ENCODE data around the gene SLC24A3. TPM values are rescaled to one million over a fixed set of nuclear protein-coding genes. Genes with fewer than 3 reads are reported as not detected.
A peak's percentile ranks its signal among the peaks of the same experiment; 100 is the strongest.

The SLC24A3 gene
- polyA plus RNA-seq, 4 donors = 1.6 to 4.0 (median 3.8) TPM; not detected in 1

- Histone ChIP-seq H3K36me3 (ENCODE audit: control insufficient read depth in 3 of 3, insufficient read depth in 2 of 3, low read depth in 1 of 3, low read length in 3 of 3) (no peaks in the 10 kb centered on the region), H3K9me3 (ENCODE audit: control insufficient read depth in 2 of 2, insufficient read depth in 1 of 2, low read depth in 1 of 2, low read length in 1 of 2) (no peaks in the 10 kb centered on the region), H3K4me1 (ENCODE audit: control insufficient read depth in 3 of 3, insufficient read depth in 2 of 3, low read depth in 1 of 3, low read length in 2 of 3) (no peaks in the 10 kb centered on the region), H3K4me3 (ENCODE audit: low read depth in 1 of 3, low read length in 3 of 3) (no peak overlapping the region), H3K27me3 (ENCODE audit: control insufficient read depth in 3 of 3, insufficient read depth in 3 of 3, low read length in 3 of 3) (no peaks in the 10 kb centered on the region), H3K27ac (ENCODE audit: low read depth in 1 of 3, low read length in 2 of 3) (no peak overlapping the region)
- WGBS, 3 donors = 78 to 84% (median 81%) methylated on average over 6 of the region's 6 CpGs
- FAIRE-seq (no peak), DNase-seq (no peak)
Observed at GRCh38 chr20:19313342-19314069, 101.1 kb downstream of the SLC24A3 start.

GRCh38 chr20:19314621-19315020 is 102.2 kb downstream of the SLC24A3 start:
- Histone ChIP-seq H3K4me1 (ENCODE audit: control insufficient read depth in 3 of 3, insufficient read depth in 2 of 3, low read depth in 1 of 3, low read length in 2 of 3) (no peaks in the 10 kb centered on the region), H3K27me3 (ENCODE audit: control insufficient read depth in 3 of 3, insufficient read depth in 3 of 3, low read length in 3 of 3) (no peaks in the 10 kb centered on the region), H3K9me3 (ENCODE audit: control insufficient read depth in 2 of 2, insufficient read depth in 1 of 2, low read depth in 1 of 2, low read length in 1 of 2) (no peaks in the 10 kb centered on the region), H3K27ac (ENCODE audit: low read depth in 1 of 3, low read length in 2 of 3) (no peak overlapping the region), H3K36me3 (ENCODE audit: control insufficient read depth in 3 of 3, insufficient read depth in 2 of 3, low read depth in 1 of 3, low read length in 3 of 3) (no peaks in the 10 kb centered on the region), H3K4me3 (ENCODE audit: low read depth in 1 of 3, low read length in 3 of 3) (no peak overlapping the region)
- FAIRE-seq (no peak), DNase-seq (no peak)
- WGBS, 3 donors = 71 to 76% (median 73%) methylated on average over 7 of the region's 7 CpGs

GRCh38 chr20:19317237-19318069 is 105.0 kb downstream of the SLC24A3 start:
- no peak overlapping the region for H3K4me3 ChIP-seq (ENCODE audit: low read depth in 1 of 3, low read length in 3 of 3)
- H3K4me1 ChIP-seq (ENCODE audit: control insufficient read depth in 3 of 3, insufficient read depth in 2 of 3, low read depth in 1 of 3, low read length in 2 of 3) = no peaks in the 10 kb centered on the region
- H3K27ac ChIP-seq (ENCODE audit: low read depth in 1 of 3, low read length in 2 of 3) = no peak overlapping the region
- WGBS, 3 donors = 55 to 59% (median 56%) methylated on average over 5 of the region's 5 CpGs
- no peaks in the 10 kb centered on the region for H3K36me3 ChIP-seq (ENCODE audit: control insufficient read depth in 3 of 3, insufficient read depth in 2 of 3, low read depth in 1 of 3, low read length in 3 of 3)
- H3K9me3 ChIP-seq (ENCODE audit: control insufficient read depth in 2 of 2, insufficient read depth in 1 of 2, low read depth in 1 of 2, low read length in 1 of 2) = no peaks in the 10 kb centered on the region
- no peaks in the 10 kb centered on the region for H3K27me3 ChIP-seq (ENCODE audit: control insufficient read depth in 3 of 3, insufficient read depth in 3 of 3, low read length in 3 of 3)
- FAIRE-seq (no peak), DNase-seq (peak in 1 of 2 donors; percentile 4)

- 59 to 68% (median 67%) methylated on average over 4 of the region's 4 CpGs for WGBS, 3 donors
- H3K9me3 ChIP-seq (ENCODE audit: control insufficient read depth in 2 of 2, insufficient read depth in 1 of 2, low read depth in 1 of 2, low read length in 1 of 2) = no peaks in the 10 kb centered on the region
Observed at GRCh38 chr20:19318610-19319009, 106.2 kb downstream of the SLC24A3 start.

GRCh38 chr20:19320005-19320404 is 107.6 kb downstream of the SLC24A3 start:
- H3K36me3 ChIP-seq (ENCODE audit: control insufficient read depth in 3 of 3, insufficient read depth in 2 of 3, low read depth in 1 of 3, low read length in 3 of 3) = no peaks in the 10 kb centered on the region
- no peak overlapping the region for H3K4me3 ChIP-seq (ENCODE audit: low read depth in 1 of 3, low read length in 3 of 3)
- H3K27me3 ChIP-seq (ENCODE audit: control insufficient read depth in 3 of 3, insufficient read depth in 3 of 3, low read length in 3 of 3) = no peaks in the 10 kb centered on the region
- no peak overlapping the region for H3K27ac ChIP-seq (ENCODE audit: low read depth in 1 of 3, low read length in 2 of 3)
- DNase-seq (no peak), FAIRE-seq (no peak)
- no peaks in the 10 kb centered on the region for H3K9me3 ChIP-seq (ENCODE audit: control insufficient read depth in 2 of 2, insufficient read depth in 1 of 2, low read depth in 1 of 2, low read length in 1 of 2)
- WGBS, 3 donors = 67 to 76% (median 73%) methylated on average over 8 of the region's 8 CpGs
- no peaks in the 10 kb centered on the region for H3K4me1 ChIP-seq (ENCODE audit: control insufficient read depth in 3 of 3, insufficient read depth in 2 of 3, low read depth in 1 of 3, low read length in 2 of 3)

More at GRCh38 chr20:19318610-19319009, 106.2 kb downstream of the SLC24A3 start:
- DNase-seq = no peak
- no peak overlapping the region for H3K4me3 ChIP-seq (ENCODE audit: low read depth in 1 of 3, low read length in 3 of 3)
- no peaks in the 10 kb centered on the region for H3K4me1 ChIP-seq (ENCODE audit: control insufficient read depth in 3 of 3, insufficient read depth in 2 of 3, low read depth in 1 of 3, low read length in 2 of 3)
- no peak for FAIRE-seq
- no peaks in the 10 kb centered on the region for H3K36me3 ChIP-seq (ENCODE audit: control insufficient read depth in 3 of 3, insufficient read depth in 2 of 3, low read depth in 1 of 3, low read length in 3 of 3)
- no peaks in the 10 kb centered on the region for H3K27me3 ChIP-seq (ENCODE audit: control insufficient read depth in 3 of 3, insufficient read depth in 3 of 3, low read length in 3 of 3)
- no peak overlapping the region for H3K27ac ChIP-seq (ENCODE audit: low read depth in 1 of 3, low read length in 2 of 3)

GRCh38 chr20:19321176-19321575 is 108.7 kb downstream of the SLC24A3 start:
- WGBS, 3 donors = 85 to 95% (median 92%) methylated on average over 5 of the region's 5 CpGs
- FAIRE-seq (no peak), DNase-seq (no peak)
- Histone ChIP-seq H3K9me3 (ENCODE audit: control insufficient read depth in 2 of 2, insufficient read depth in 1 of 2, low read depth in 1 of 2, low read length in 1 of 2) (no peaks in the 10 kb centered on the region), H3K27me3 (ENCODE audit: control insufficient read depth in 3 of 3, insufficient read depth in 3 of 3, low read length in 3 of 3) (no peaks in the 10 kb centered on the region), H3K36me3 (ENCODE audit: control insufficient read depth in 3 of 3, insufficient read depth in 2 of 3, low read depth in 1 of 3, low read length in 3 of 3) (no peaks in the 10 kb centered on the region), H3K4me3 (ENCODE audit: low read depth in 1 of 3, low read length in 3 of 3) (no peak overlapping the region), H3K27ac (ENCODE audit: low read depth in 1 of 3, low read length in 2 of 3) (no peak overlapping the region), H3K4me1 (ENCODE audit: control insufficient read depth in 3 of 3, insufficient read depth in 2 of 3, low read depth in 1 of 3, low read length in 2 of 3) (no peaks in the 10 kb centered on the region)

- Histone ChIP-seq H3K36me3 (ENCODE audit: control insufficient read depth in 3 of 3, insufficient read depth in 2 of 3, low read depth in 1 of 3, low read length in 3 of 3) (no peaks in the 10 kb centered on the region), H3K9me3 (ENCODE audit: control insufficient read depth in 2 of 2, insufficient read depth in 1 of 2, low read depth in 1 of 2, low read length in 1 of 2) (no peaks in the 10 kb centered on the region), H3K4me1 (ENCODE audit: control insufficient read depth in 3 of 3, insufficient read depth in 2 of 3, low read depth in 1 of 3, low read length in 2 of 3) (no peaks in the 10 kb centered on the region), H3K27ac (ENCODE audit: low read depth in 1 of 3, low read length in 2 of 3) (no peak overlapping the region), H3K4me3 (ENCODE audit: low read depth in 1 of 3, low read length in 3 of 3) (no peak overlapping the region), H3K27me3 (ENCODE audit: control insufficient read depth in 3 of 3, insufficient read depth in 3 of 3, low read length in 3 of 3) (no peaks in the 10 kb centered on the region)
- no peak for DNase-seq
- FAIRE-seq = no peak
- 88 to 90% (median 89%) methylated on average over 9 to 12 of the region's 12 CpGs for WGBS, 3 donors
Observed at GRCh38 chr20:19322061-19322985, 109.9 kb downstream of the SLC24A3 start.

- H3K9me3 ChIP-seq (ENCODE audit: control insufficient read depth in 2 of 2, insufficient read depth in 1 of 2, low read depth in 1 of 2, low read length in 1 of 2) = no peaks in the 10 kb centered on the region
- no peaks in the 10 kb centered on the region for H3K4me1 ChIP-seq (ENCODE audit: control insufficient read depth in 3 of 3, insufficient read depth in 2 of 3, low read depth in 1 of 3, low read length in 2 of 3)
- peak in 1 of 2 donors; percentile 5 for DNase-seq
- H3K36me3 ChIP-seq (ENCODE audit: control insufficient read depth in 3 of 3, insufficient read depth in 2 of 3, low read depth in 1 of 3, low read length in 3 of 3) = no peaks in the 10 kb centered on the region
- WGBS, 3 donors = 72 to 83% (median 82%) methylated on average over 5 of the region's 5 CpGs
- H3K27me3 ChIP-seq (ENCODE audit: control insufficient read depth in 3 of 3, insufficient read depth in 3 of 3, low read length in 3 of 3) = no peaks in the 10 kb centered on the region
- no peak for FAIRE-seq
- no peak overlapping the region for H3K27ac ChIP-seq (ENCODE audit: low read depth in 1 of 3, low read length in 2 of 3)
- H3K4me3 ChIP-seq (ENCODE audit: low read depth in 1 of 3, low read length in 3 of 3) = no peak overlapping the region
Observed at GRCh38 chr20:19327401-19327800, 115.0 kb downstream of the SLC24A3 start.
